Measurements from ENCODE around the gene TLR2. TPM values are rescaled to one million over a fixed set of nuclear protein-coding genes. Genes with fewer than 3 reads are reported as not detected.

TLR2 gene, protein sequence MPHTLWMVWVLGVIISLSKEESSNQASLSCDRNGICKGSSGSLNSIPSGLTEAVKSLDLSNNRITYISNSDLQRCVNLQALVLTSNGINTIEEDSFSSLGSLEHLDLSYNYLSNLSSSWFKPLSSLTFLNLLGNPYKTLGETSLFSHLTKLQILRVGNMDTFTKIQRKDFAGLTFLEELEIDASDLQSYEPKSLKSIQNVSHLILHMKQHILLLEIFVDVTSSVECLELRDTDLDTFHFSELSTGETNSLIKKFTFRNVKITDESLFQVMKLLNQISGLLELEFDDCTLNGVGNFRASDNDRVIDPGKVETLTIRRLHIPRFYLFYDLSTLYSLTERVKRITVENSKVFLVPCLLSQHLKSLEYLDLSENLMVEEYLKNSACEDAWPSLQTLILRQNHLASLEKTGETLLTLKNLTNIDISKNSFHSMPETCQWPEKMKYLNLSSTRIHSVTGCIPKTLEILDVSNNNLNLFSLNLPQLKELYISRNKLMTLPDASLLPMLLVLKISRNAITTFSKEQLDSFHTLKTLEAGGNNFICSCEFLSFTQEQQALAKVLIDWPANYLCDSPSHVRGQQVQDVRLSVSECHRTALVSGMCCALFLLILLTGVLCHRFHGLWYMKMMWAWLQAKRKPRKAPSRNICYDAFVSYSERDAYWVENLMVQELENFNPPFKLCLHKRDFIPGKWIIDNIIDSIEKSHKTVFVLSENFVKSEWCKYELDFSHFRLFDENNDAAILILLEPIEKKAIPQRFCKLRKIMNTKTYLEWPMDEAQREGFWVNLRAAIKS
- total RNA-seq (1.4 TPM), polyA plus RNA-seq (under 1 TPM in 3 of 4 donors, not detected in 1; 0.55 to 0.74 (median 0.64) TPM)

DNA sequence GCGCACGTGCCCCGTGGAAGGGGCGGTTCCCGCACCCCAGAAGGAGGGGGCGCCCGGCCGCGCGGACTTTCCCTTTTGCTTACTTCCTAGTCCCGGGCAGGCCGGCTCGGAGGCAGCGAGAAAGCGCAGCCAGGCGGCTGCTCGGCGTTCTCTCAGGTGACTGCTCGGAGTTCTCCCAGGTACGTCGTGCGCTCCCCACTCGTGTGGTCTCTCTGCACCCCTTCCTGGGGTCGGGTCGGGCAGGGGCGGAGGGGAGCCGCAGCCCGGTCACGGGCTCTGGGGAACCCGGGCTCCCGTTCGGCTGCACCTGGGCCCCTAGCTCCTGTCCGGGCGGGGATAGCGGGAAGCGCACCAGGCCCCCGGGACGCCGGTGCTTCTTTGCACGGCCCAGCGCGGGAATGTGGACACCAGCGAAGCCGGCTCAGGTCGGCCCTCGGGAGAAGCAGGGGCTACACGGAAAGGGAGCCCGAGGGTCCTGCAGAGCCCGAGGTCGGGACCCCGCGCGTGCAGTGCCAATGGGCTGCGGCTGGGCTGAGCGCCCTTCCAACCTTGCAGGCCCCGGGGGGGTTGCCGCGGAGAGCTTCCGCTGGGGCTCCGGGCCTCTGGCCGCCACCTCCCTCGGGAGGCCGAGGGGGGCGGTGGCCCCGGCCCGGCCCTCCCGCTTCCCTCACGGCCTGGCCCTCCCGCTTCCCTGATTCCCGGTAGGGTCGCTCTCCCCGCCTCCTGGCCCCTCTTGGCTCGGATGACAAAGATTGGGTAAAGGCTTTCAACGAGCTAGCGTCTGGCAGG is at the start of gene TLR2:
Gene TLR2, plus strand, starts transcription at position 99 of the 789 bp plus-strand sequence. CDS start 18,628 bp downstream, outside the sequence.
- Histone ChIP-seq H3K4me3 (ENCODE audit: low read depth, low read length) (peak within 1 kb of the TSS; percentile 52), H3K4me1 (ENCODE audit: control insufficient read depth, insufficient read depth, low read length, poor library complexity, severe bottlenecking) (peaks cover 12% of the 10 kb centered on the region), H3K36me3 (ENCODE audit: control insufficient read depth, insufficient read depth, low read length) (no peaks in the 10 kb centered on the region), H3K9me3 (ENCODE audit: control insufficient read depth in 2 of 2, low read length in 2 of 2) (peaks cover 13 to 15% of the 10 kb centered on the region in 2 experiments), H3K27me3 (ENCODE audit: control insufficient read depth, insufficient read depth, low read length) (peaks cover 13% of the 10 kb centered on the region), H3K27ac (ENCODE audit: insufficient read depth, low read length, poor library complexity, severe bottlenecking) (no peak within 1 kb of the TSS)
- peak within 1 kb of the TSS; percentile 16 to 74 (median 70) for H3K27ac Mint-ChIP-seq
- peak; percentile 70 to 80 for ATAC-seq (ENCODE audit: low read depth in 2 of 2)
- peaks cover 0 to 18% (median 5%) of the 10 kb centered on the region in 7 donors for H3K9me3 Mint-ChIP-seq
- peak; percentile 38 to 58 (median 41) for DNase-seq
- peaks cover 8% of the 10 kb centered on the region for H3K36me3 Mint-ChIP-seq
- H3K27me3 Mint-ChIP-seq, result peaks cover 43% of the 10 kb centered on the region
- peak within 1 kb of the TSS; percentile 81 to 89 (median 86) for H3K4me3 Mint-ChIP-seq
- H3K4me1 Mint-ChIP-seq, result peaks cover 5 to 17% (median 12%) of the 10 kb centered on the region in 4 donors

DNA sequence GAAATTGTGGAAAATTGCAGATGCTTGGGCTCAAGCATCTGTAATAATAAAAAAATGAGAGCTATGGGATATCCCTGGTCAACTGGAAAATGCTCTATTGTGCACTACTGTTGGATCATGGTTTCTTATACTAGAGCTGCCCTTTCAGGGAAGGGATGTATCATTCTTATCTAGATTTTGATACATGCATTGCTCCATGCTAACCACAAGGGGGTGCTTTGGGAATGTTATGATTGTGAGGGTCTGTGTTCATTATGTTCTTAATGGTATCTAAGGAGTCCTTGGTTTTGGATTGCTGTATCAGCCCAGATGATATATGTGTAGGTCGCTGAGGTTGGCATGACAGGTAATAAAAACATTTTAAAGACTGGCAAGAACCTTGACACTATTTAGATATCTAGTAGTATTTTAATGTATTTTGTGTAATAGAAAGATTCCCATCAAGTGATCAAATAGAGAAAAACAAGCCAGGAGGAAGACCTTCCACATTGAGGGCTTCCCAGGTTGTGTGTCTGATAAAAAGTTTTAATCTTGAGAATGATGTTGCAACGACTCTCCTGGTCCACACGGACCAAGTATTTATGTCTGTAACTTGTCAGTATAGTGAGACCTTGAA is 49.2 kb upstream of the TLR2 start:
- H3K36me3 ChIP-seq (ENCODE audit: control insufficient read depth, insufficient read depth, low read length), result peaks cover 78% of the 10 kb centered on the region
- DNase-seq, result peak in 2 of 3 donors; percentile 19 to 30
- H3K27me3 Mint-ChIP-seq, result no peaks in the 10 kb centered on the region

DNA sequence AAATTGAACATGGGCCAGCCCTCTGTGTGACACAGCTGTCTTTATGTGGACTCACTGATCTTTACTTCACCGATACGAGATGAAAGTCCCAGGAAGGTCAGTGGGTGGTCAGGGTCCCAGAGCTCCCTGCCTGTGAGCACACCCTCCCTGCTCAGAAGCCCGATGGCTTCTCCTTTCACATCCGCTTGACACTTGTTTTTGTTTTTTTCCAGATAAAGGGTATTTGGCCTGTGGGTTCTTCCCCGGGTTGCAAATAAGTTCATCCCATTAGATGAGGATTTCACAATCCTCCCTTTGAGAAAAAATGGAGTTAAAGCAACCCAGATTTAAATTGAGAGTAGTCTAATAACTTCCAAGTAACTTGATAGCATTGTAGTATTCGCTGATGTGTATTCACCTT is 48.2 kb upstream of the TLR2 start:
- no peaks in the 10 kb centered on the region for H3K4me1 ChIP-seq (ENCODE audit: control insufficient read depth, insufficient read depth, low read length, poor library complexity, severe bottlenecking)
- H3K36me3 ChIP-seq (ENCODE audit: control insufficient read depth, insufficient read depth, low read length), result peaks cover 68% of the 10 kb centered on the region
- no peak overlapping the region for H3K27ac Mint-ChIP-seq
- H3K36me3 Mint-ChIP-seq, result peaks cover 47% of the 10 kb centered on the region
- H3K4me3 Mint-ChIP-seq, result no peak overlapping the region
- no peaks in the 10 kb centered on the region for H3K9me3 Mint-ChIP-seq
- no peak for DNase-seq
- ATAC-seq (ENCODE audit: low read depth in 2 of 2), result no peak
- no peaks in the 10 kb centered on the region for H3K27me3 ChIP-seq (ENCODE audit: control insufficient read depth, insufficient read depth, low read length)
- H3K27me3 Mint-ChIP-seq, result no peaks in the 10 kb centered on the region
- H3K4me3 ChIP-seq (ENCODE audit: low read depth, low read length), result no peak overlapping the region
- H3K27ac ChIP-seq (ENCODE audit: insufficient read depth, low read length, poor library complexity, severe bottlenecking), result no peak overlapping the region
- H3K9me3 ChIP-seq (ENCODE audit: control insufficient read depth in 2 of 2, low read length in 2 of 2), result no peaks in the 10 kb centered on the region
- H3K4me1 Mint-ChIP-seq, result peaks cover 0 to 7% (median 3%) of the 10 kb centered on the region in 4 donors

More for the DNA sequence above, 49.2 kb upstream of the TLR2 start:
- Histone ChIP-seq H3K4me3 (ENCODE audit: low read depth, low read length) (no peak overlapping the region), H3K27ac (ENCODE audit: insufficient read depth, low read length, poor library complexity, severe bottlenecking) (no peak overlapping the region), H3K4me1 (ENCODE audit: control insufficient read depth, insufficient read depth, low read length, poor library complexity, severe bottlenecking) (no peaks in the 10 kb centered on the region), H3K27me3 (ENCODE audit: control insufficient read depth, insufficient read depth, low read length) (no peaks in the 10 kb centered on the region), H3K9me3 (ENCODE audit: control insufficient read depth in 2 of 2, low read length in 2 of 2) (no peaks in the 10 kb centered on the region)
- Mint-ChIP-seq H3K27ac (peak overlapping the region in 1 of 3 donors; percentile 6), H3K4me3 (no peak overlapping the region), H3K36me3 (peaks cover 56% of the 10 kb centered on the region), H3K9me3 (no peaks in the 10 kb centered on the region), H3K4me1 (peaks cover 0 to 5% (median 2%) of the 10 kb centered on the region in 4 donors)
- peak in 1 of 2 donors; percentile 26 for ATAC-seq (ENCODE audit: low read depth in 2 of 2)

DNA sequence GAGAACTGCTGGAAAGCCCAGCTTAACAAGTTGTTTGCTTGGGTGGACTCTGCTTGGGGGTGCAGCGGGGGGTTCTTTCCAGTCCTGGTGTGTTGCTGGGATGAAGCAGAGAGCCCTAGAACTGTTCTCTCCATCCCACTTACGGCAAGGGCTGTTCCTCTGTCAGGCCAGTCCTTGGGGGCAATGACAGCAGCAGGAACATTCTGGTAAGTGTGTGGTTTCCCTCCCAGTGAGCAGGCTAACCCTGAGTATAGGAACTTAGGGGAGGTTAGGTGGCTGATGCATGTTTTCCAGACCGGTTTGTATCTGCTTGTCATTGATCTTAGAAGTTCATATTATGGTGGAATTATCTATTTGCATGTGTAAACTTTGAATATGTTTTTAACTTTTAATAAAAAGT is 46.9 kb upstream of the TLR2 start:
- H3K4me1 ChIP-seq (ENCODE audit: control insufficient read depth, insufficient read depth, low read length, poor library complexity, severe bottlenecking), result no peaks in the 10 kb centered on the region
- no peaks in the 10 kb centered on the region for H3K27me3 ChIP-seq (ENCODE audit: control insufficient read depth, insufficient read depth, low read length)
- H3K36me3 Mint-ChIP-seq, result peaks cover 42% of the 10 kb centered on the region
- H3K27ac ChIP-seq (ENCODE audit: insufficient read depth, low read length, poor library complexity, severe bottlenecking), result no peak overlapping the region
- no peaks in the 10 kb centered on the region for H3K27me3 Mint-ChIP-seq
- no peak overlapping the region for H3K4me3 Mint-ChIP-seq
- H3K36me3 ChIP-seq (ENCODE audit: control insufficient read depth, insufficient read depth, low read length), result peaks cover 55% of the 10 kb centered on the region
- peaks cover 0 to 8% (median 4%) of the 10 kb centered on the region in 4 donors for H3K4me1 Mint-ChIP-seq
- no peak overlapping the region for H3K4me3 ChIP-seq (ENCODE audit: low read depth, low read length)
- no peaks in the 10 kb centered on the region for H3K9me3 Mint-ChIP-seq
- H3K27ac Mint-ChIP-seq, result no peak overlapping the region
- ATAC-seq (ENCODE audit: low read depth in 2 of 2) (no peak), DNase-seq (no peak)
- H3K9me3 ChIP-seq (ENCODE audit: control insufficient read depth in 2 of 2, low read length in 2 of 2), result no peaks in the 10 kb centered on the region

DNA sequence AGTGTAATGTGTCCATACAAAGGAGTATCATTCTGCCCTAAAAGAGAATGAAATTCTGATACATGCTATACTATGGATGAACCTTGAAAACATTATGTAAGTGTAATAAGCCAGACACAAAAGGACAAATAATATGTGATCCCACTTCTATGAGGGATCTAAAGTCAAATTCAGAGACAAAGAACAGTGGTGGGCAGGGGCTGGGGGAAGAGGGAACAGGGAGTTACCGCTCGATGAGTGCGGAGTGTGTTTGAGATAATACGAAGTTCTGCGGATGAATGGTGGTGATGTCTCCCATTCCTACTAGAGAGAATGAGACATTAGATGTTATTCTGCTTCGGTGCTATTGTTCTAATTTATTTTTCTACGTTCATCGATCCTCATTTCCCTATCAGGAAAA is 46.1 kb upstream of the TLR2 start:
- Mint-ChIP-seq H3K9me3 (no peaks in the 10 kb centered on the region), H3K4me3 (no peak overlapping the region), H3K27me3 (no peaks in the 10 kb centered on the region), H3K36me3 (peaks cover 35% of the 10 kb centered on the region), H3K27ac (no peak overlapping the region), H3K4me1 (peaks cover 0 to 10% (median 5%) of the 10 kb centered on the region in 4 donors)
- H3K36me3 ChIP-seq (ENCODE audit: control insufficient read depth, insufficient read depth, low read length), result peaks cover 47% of the 10 kb centered on the region
- DNase-seq, result no peak
- H3K4me3 ChIP-seq (ENCODE audit: low read depth, low read length), result no peak overlapping the region
- H3K27me3 ChIP-seq (ENCODE audit: control insufficient read depth, insufficient read depth, low read length), result no peaks in the 10 kb centered on the region
- no peak overlapping the region for H3K27ac ChIP-seq (ENCODE audit: insufficient read depth, low read length, poor library complexity, severe bottlenecking)
- H3K4me1 ChIP-seq (ENCODE audit: control insufficient read depth, insufficient read depth, low read length, poor library complexity, severe bottlenecking), result no peaks in the 10 kb centered on the region
- no peak for ATAC-seq (ENCODE audit: low read depth in 2 of 2)
- H3K9me3 ChIP-seq (ENCODE audit: control insufficient read depth in 2 of 2, low read length in 2 of 2), result no peaks in the 10 kb centered on the region

DNA sequence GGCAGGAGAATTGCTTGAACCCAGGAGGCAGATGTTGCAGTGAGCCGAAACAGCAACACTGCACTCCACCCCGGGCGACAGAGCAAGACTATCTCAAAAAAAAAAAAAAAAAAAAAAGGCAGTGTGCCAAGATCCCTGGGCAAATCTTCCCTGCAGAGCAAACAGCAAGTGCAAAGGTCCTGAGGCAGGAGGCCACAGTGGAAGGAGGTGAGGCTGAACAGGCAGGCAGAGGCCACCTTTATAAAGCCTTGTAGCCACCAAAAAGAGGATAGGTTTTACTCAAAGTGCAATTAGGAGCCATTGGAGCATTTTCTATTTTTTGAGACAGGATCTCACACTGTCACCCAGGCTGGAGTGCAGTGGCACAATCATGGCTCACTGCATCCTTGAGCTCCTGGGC is 45.1 kb upstream of the TLR2 start:
- Histone ChIP-seq H3K4me3 (ENCODE audit: low read depth, low read length) (no peak overlapping the region), H3K27me3 (ENCODE audit: control insufficient read depth, insufficient read depth, low read length) (no peaks in the 10 kb centered on the region), H3K4me1 (ENCODE audit: control insufficient read depth, insufficient read depth, low read length, poor library complexity, severe bottlenecking) (no peaks in the 10 kb centered on the region), H3K9me3 (ENCODE audit: control insufficient read depth in 2 of 2, low read length in 2 of 2) (no peaks in the 10 kb centered on the region), H3K27ac (ENCODE audit: insufficient read depth, low read length, poor library complexity, severe bottlenecking) (no peak overlapping the region), H3K36me3 (ENCODE audit: control insufficient read depth, insufficient read depth, low read length) (peaks cover 37% of the 10 kb centered on the region)
- Mint-ChIP-seq H3K4me1 (peaks cover 4 to 13% (median 12%) of the 10 kb centered on the region in 4 donors), H3K27me3 (no peaks in the 10 kb centered on the region), H3K4me3 (no peak overlapping the region), H3K9me3 (no peaks in the 10 kb centered on the region), H3K36me3 (peaks cover 32% of the 10 kb centered on the region), H3K27ac (peak overlapping the region in 1 of 3 donors; percentile 32)
- DNase-seq (no peak), ATAC-seq (ENCODE audit: low read depth in 2 of 2) (no peak)

Measured in CD4-positive, CD25-positive, alpha-beta regulatory T cell (primary cell).